ENCODE results near the gene CSH1.
"Not testable (repeated sequence)": the region's sequence is repeated elsewhere in the genome, so short reads cannot be mapped to it uniquely, and the experiment has no call there.

DNA sequence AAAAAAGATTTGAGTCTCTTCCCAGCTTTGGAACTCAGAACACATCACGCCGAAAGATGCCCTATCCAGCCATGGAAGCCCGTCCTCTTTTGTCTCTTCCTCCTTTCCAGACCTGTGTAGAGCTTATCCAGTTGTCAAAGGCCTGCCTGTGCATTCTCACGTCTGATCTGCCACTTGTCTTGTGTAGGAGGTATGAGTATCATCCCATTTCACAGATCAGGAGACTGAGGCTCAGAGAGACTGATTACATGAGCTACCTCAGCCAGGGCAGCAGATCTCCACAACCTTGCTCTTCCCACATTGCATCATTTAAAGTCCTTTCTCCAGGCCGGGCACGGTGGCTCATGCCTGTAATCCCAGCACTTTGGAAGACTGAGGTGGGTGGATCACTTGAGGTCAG lies 21.7 kb downstream of the CSH1 start:
- not testable (repeated sequence) for TF ChIP-seq EZH2 (IDR thresholded peaks at IDR 0.05); POLR2AphosphoS5 (IDR thresholded peaks at IDR 0.05; ENCODE audit: borderline replicate concordance, low read depth, low read length)

Data from SK-N-MC (cell line).